Stimulated activated CD8-positive, alpha-beta memory T cell treated with anti-CD3 and anti-CD28 coated beads, Interleukin-4, amount 100 ng/mL, for 48 hours (primary cell): ENCODE results near the gene LZIC.
A peak's percentile ranks its signal among the peaks of the same experiment; 100 is the strongest.

Source experiments
- DNase-seq: peaks from one replicate; pipeline ENCODE4 v3.0.0-alpha.2; 2020

Gene LZIC

DNA sequence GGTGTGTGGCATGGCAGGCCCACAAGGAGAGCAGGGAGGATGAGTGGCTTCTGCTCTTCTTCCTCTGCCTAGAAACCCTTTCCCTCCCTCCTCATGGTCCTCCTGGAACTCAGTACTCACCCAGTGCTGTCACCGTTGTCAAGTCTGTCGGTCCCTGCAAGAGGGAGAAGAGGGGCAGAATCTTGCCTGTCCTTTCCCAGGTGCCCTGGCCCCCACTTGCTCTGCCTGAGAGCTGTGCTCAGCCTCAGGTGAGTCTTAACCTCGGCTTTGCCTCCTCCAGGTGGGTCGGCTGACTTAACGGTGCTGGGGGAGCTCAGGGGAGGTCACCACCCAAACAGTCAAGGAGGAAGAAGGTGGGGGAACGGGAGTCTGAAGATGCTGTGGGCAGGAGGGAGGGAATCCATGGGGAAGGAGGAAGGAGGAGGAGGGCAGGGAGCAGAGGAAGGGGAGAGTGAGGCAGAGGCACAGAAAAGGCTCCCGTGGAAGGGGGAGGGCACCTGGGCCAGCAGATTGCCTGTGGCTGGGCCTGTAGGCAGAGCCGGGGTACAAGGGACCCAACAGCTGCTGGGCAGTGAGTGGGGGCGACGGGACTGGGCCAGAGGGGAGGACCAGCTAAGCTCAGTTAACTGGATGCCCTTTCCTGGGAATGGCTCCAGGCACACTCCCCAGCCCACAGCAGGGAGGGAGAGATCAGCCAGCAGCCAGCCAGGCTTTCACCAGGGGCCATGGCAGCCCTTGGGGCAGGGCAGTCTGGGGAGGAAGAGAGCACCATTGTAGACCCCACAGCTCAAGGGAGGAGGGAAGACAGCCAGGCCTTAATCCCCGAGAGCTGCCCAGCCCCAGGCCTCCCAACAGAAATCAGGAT lies 59.4 kb downstream of the LZIC start:
- DNase-seq: no peak

DNA sequence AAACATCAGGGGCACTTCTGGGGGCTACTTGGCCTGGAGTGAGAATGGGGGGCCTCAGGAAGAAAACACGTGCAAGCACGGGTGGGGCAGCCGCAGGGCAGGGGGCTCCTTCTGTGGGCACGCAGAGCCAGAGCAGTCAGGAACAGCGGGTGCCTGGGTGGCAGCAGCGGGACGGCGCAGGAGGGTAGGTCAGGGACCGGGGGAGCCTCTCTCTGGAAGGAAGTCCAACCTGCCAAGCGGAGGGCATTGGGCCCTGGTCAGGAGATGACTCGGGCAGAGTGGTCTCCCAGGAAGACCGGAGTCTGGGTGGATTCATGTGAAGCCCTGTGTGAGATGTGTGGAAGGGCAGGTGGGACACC lies 60.3 kb downstream of the LZIC start:
- no peak for DNase-seq

DNA sequence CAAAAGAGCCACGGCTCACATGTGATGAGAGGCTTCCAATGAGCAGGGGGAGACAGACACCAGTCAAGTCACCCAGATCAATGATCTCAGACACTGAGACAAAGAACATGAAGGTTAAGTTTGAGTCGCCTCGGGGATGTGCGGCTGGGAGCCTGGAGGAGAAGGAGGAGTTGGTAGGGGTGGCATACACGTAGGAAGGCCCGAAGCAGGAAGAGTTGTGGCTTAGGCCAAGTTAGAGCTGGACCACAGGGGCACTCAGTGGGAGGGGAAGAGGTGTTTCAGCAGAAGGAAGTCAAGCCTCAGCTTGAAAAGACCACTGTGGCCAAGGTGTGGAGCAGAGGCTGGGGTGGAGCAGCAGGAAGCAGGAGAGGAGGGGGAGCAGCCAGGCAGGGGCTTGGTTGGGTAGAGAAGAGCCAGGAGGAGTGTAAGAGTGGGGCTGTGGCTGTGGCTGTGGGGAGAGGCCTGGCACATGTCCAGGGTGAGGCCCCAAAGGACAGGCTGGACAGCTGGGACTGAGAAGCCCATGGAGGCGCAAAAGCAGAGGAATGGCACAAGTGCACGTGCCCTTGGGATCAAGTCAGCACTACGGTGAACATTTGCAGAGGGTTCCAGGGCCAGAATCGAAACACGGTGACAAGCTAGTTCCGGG lies 60.8 kb downstream of the LZIC start:
- peak; percentile 43 for DNase-seq

DNA sequence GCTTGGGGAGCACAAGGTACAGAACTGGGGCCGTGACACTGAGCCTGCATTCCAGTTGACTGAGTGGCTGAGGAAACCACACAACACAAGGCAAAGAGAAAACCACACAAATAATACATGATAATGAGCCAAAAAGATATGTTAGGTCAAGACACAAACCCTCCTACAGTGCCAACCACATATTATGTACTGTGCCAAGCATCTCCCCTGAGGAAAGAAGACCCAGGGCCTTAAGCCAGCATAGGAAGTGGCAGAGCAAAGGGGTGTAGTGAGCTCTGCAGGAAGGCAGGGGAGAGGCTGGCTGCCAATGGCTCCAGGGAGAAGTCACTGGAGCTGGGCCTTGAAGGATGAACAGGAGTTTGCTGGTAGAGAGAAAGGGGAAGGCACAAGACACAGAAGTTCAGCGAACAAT lies 61.3 kb downstream of the LZIC start:
- DNase-seq: no peak
